ENCODE results near the gene LGALS7. TPM values are rescaled to one million over a fixed set of nuclear protein-coding genes. Genes with fewer than 3 reads are reported as not detected.
"Not testable (repeated sequence)": the region's sequence is repeated elsewhere in the genome, so short reads cannot be mapped to it uniquely, and the experiment has no call there.

The LGALS7 gene
- total and polyA plus RNA-seq, 2 experiments from 2014 or later = 1.2 TPM; not detected in 1

DNA sequence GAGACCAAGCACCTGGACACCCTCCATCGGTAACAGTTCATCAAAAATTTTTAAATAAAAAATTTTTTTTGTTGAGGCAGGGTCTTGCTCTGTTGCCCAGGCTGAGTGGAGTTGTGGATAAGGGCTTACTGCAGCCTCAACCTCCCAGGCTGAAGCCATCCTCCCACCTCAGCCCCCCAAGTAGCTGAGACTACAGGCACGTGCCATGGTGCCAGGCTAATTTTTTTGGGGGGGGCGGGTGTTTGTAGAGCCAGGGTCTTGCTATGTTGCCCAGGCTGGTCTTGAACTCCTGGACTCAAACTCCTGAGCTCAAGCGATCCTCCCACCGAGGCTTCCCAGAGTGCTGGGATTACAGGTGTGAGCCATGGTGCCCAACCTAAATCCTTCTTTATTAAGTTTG, 20.4 kb upstream of the LGALS7 start:
- WGBS (ENCODE audit: low lambda C conversion rate, missing lambda C conversion rate) = 96% methylated on average over 5 of the region's 5 CpGs
- no peak overlapping the region for H3K4me2 ChIP-seq
- DNase-seq (ENCODE audit: low spot score) = no peak

GRCh38 chr19:38793177-38793576, 19.9 kb upstream of the LGALS7 start:
- H3K4me2 ChIP-seq = no peak overlapping the region
- H2AFZ ChIP-seq = no peak overlapping the region
- H3K4me3 ChIP-seq = no peak overlapping the region
- H3K4me1 ChIP-seq (ENCODE audit: insufficient read depth) = no peaks in the 10 kb centered on the region
- no peak overlapping the region for H3K27ac ChIP-seq
- no peaks in the 10 kb centered on the region for H3K9me2 ChIP-seq (replicated peaks; ENCODE audit: insufficient read depth)
- no peak for TF ChIP-seq EZH2 (IDR thresholded peaks at IDR 0.05; ENCODE audit: borderline replicate concordance)
- TF ChIP-seq, protein P1, sequence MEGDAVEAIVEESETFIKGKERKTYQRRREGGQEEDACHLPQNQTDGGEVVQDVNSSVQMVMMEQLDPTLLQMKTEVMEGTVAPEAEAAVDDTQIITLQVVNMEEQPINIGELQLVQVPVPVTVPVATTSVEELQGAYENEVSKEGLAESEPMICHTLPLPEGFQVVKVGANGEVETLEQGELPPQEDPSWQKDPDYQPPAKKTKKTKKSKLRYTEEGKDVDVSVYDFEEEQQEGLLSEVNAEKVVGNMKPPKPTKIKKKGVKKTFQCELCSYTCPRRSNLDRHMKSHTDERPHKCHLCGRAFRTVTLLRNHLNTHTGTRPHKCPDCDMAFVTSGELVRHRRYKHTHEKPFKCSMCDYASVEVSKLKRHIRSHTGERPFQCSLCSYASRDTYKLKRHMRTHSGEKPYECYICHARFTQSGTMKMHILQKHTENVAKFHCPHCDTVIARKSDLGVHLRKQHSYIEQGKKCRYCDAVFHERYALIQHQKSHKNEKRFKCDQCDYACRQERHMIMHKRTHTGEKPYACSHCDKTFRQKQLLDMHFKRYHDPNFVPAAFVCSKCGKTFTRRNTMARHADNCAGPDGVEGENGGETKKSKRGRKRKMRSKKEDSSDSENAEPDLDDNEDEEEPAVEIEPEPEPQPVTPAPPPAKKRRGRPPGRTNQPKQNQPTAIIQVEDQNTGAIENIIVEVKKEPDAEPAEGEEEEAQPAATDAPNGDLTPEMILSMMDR (IDR thresholded peaks at IDR 0.05; ENCODE audit: poor library complexity) = no peak
- H3K36me3 ChIP-seq (replicated peaks; ENCODE audit: insufficient read depth, low read depth) = no peaks in the 10 kb centered on the region
- H4K20me1 ChIP-seq (ENCODE audit: insufficient read depth, poor library complexity, severe bottlenecking) = no peaks in the 10 kb centered on the region
- H3K9me3 ChIP-seq (ENCODE audit: low read depth) = no peaks in the 10 kb centered on the region
- no peaks in the 10 kb centered on the region for H3K27me3 ChIP-seq
- no peak for DNase-seq (ENCODE audit: low spot score)
- no peaks in the 10 kb centered on the region for H3K79me2 ChIP-seq
- WGBS (ENCODE audit: low lambda C conversion rate, missing lambda C conversion rate) = 88% methylated on average over 8 of the region's 8 CpGs

More for the DNA sequence above, 20.4 kb upstream of the LGALS7 start:
- H3K79me2 ChIP-seq = no peaks in the 10 kb centered on the region
- H4K20me1 ChIP-seq (ENCODE audit: insufficient read depth, poor library complexity, severe bottlenecking) = no peaks in the 10 kb centered on the region
- H3K4me3 ChIP-seq = no peak overlapping the region
- H3K27me3 ChIP-seq = no peaks in the 10 kb centered on the region
- H3K9me3 ChIP-seq (ENCODE audit: low read depth) = no peaks in the 10 kb centered on the region
- H3K36me3 ChIP-seq (replicated peaks; ENCODE audit: insufficient read depth, low read depth) = no peaks in the 10 kb centered on the region
- H3K9me2 ChIP-seq (replicated peaks; ENCODE audit: insufficient read depth) = no peaks in the 10 kb centered on the region
- H2AFZ ChIP-seq = no peak overlapping the region
- TF ChIP-seq EZH2 (IDR thresholded peaks at IDR 0.05; ENCODE audit: borderline replicate concordance) = no peak
- TF ChIP-seq EZH2phosphoT487 (IDR thresholded peaks at IDR 0.05; ENCODE audit: low read depth, severe bottlenecking, unreplicated experiment) = no peak
- TF ChIP-seq, protein P1 (IDR thresholded peaks at IDR 0.05; ENCODE audit: poor library complexity) = no peak
- H3K4me1 ChIP-seq (ENCODE audit: insufficient read depth) = no peaks in the 10 kb centered on the region
- H3K27ac ChIP-seq = no peak overlapping the region

DNA sequence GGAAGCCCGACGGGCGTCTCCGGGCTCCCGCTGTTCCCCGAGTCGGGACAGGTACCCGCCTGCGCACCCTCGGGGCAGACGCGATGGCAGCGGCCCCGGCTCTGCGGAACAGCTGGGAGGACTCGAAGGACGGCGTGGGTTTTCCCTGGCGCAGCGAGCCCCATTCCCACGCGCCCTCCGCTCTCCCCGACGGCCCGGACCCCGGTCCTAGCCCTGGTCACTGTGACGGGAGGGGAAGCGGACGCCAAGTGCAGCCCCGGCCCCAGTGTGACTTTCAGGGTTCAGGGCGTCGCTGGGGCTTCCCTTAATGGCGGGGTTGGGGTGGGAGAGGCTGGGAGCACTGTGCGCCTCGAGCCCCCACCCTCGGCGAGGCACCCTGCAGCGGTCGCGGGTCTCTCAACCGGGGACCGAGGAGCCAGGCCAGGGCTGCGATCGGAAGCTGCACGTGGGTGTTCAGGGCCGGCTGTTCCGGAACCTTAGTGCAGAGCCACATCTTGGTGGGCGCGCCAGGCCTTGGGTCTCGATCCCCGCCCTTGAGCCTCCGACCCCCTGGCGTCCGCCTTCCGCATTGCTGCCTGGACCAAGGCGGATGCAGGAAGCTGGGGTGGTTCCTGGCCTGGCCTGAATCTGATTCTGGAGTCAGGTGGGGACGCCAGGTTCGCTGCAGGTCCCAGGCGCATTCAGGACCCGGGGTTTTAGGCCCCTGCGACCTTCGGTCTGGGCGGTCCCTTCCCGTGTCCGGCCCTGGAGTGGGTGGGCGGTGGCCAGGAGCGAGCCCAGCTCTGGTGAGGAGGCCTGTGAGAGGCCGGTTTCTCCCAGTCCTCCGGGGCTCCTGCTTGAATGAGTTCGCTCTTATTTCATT, 19.2 kb upstream of the LGALS7 start:
- WGBS (ENCODE audit: low lambda C conversion rate, missing lambda C conversion rate) = 93% methylated on average over 48 of the region's 71 CpGs
- Histone ChIP-seq H3K9me3 (ENCODE audit: low read depth) (no peaks in the 10 kb centered on the region), H3K9me2 (replicated peaks; ENCODE audit: insufficient read depth) (no peaks in the 10 kb centered on the region), H2AFZ (no peak overlapping the region), H3K27ac (no peak overlapping the region), H3K79me2 (no peaks in the 10 kb centered on the region), H3K4me1 (ENCODE audit: insufficient read depth) (no peaks in the 10 kb centered on the region), H3K36me3 (replicated peaks; ENCODE audit: insufficient read depth, low read depth) (no peaks in the 10 kb centered on the region), H3K27me3 (no peaks in the 10 kb centered on the region), H3K4me3 (no peak overlapping the region), H4K20me1 (ENCODE audit: insufficient read depth, poor library complexity, severe bottlenecking) (no peaks in the 10 kb centered on the region), H3K4me2 (no peak overlapping the region)
- no peak for DNase-seq (ENCODE audit: low spot score)
- TF ChIP-seq, protein P1 (IDR thresholded peaks at IDR 0.05; ENCODE audit: poor library complexity) = no peak
- TF ChIP-seq EZH2phosphoT487 (IDR thresholded peaks at IDR 0.05; ENCODE audit: low read depth, severe bottlenecking, unreplicated experiment) = no peak

DNA sequence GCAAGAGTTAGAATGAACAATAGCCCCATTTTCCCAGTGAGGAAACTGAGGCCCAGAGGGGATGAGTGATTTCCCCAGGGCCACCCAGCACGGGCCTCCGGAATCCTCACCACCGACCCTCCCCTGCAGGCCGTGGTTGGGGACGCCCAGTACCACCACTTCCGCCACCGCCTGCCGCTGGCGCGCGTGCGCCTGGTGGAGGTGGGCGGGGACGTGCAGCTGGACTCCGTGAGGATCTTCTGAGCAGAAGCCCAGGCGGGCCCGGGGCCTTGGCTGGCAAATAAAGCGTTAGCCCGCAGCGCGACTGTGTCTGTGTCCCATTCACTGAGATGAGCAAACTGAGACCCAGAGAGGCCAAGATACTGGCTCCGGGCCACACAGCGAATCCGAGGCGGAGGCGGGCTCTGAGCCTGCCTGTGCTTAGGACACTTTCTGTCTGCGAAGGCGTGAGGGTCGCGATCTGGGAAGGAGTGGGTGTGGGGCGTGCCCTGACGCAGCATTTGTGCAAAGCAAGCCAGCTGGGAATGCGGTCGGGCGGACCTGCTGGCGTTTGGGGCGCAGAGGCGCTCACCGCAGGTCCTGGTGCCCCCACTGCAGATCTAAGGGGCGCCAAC, 18.2 kb upstream of the LGALS7 start:
- not testable (repeated sequence) for DNase-seq (ENCODE audit: low spot score); H3K4me1 ChIP-seq (ENCODE audit: insufficient read depth); H4K20me1 ChIP-seq (ENCODE audit: insufficient read depth, poor library complexity, severe bottlenecking); H3K4me3 ChIP-seq; H3K9me2 ChIP-seq (replicated peaks; ENCODE audit: insufficient read depth); H3K36me3 ChIP-seq (replicated peaks; ENCODE audit: insufficient read depth, low read depth); H3K79me2 ChIP-seq; H3K9me3 ChIP-seq (ENCODE audit: low read depth); H3K27ac ChIP-seq; H3K4me2 ChIP-seq; H2AFZ ChIP-seq; H3K27me3 ChIP-seq
- no CpG with 5 or more reads among the region's 40 CpGs for WGBS (ENCODE audit: low lambda C conversion rate, missing lambda C conversion rate)

DNA sequence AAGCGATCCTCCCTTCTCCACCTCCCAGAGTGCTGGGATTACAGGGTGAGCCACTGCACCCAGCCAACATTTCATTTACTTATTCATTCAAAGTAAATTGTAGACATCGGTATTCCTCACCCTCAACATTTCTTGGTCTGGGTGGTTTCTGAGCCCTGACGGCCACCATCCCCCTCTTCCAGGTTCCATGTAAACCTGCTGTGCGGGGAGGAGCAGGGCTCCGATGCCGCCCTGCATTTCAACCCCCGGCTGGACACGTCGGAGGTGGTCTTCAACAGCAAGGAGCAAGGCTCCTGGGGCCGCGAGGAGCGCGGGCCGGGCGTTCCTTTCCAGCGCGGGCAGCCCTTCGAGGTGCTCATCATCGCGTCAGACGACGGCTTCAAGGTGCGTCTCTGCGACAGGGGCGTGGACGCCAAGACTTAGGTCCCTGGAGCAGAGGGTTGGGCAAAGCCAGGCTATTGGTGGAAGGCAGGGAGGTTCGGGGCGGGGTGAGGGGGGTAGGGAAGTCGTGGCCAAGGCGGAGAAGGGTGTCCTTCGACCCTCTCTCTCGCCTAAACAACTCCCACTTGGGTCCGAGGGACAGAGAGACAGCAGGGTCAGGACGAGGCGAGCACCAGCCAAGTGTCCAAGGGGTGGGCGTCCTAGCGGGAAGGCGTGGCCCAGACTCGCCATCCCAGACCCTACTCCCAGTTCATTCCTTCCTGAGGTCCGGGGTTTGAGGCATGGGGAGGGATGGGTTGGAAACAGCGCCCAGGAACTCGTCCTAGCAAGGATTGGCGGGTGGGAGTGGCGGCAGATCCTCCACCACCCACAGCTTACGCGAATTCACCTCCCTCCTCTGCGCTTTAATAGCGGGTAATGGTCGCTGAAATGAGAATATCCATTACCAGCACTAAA, 17.4 kb upstream of the LGALS7 start:
- 85% methylated on average over 11 of the region's 49 CpGs for WGBS (ENCODE audit: low lambda C conversion rate, missing lambda C conversion rate)
- H2AFZ ChIP-seq; DNase-seq (ENCODE audit: low spot score): not testable (repeated sequence)

More for the DNA sequence above, 17.4 kb upstream of the LGALS7 start:
- not testable (repeated sequence) for H3K27ac ChIP-seq; H3K27me3 ChIP-seq; H3K36me3 ChIP-seq (replicated peaks; ENCODE audit: insufficient read depth, low read depth); H3K4me3 ChIP-seq; H3K4me1 ChIP-seq (ENCODE audit: insufficient read depth); H4K20me1 ChIP-seq (ENCODE audit: insufficient read depth, poor library complexity, severe bottlenecking); H3K4me2 ChIP-seq; H3K9me3 ChIP-seq (ENCODE audit: low read depth); H3K79me2 ChIP-seq; H3K9me2 ChIP-seq (replicated peaks; ENCODE audit: insufficient read depth)
